Keratinocyte (primary cell): ENCODE measurements around the gene CAMSAP3. TPM values are rescaled to one million over a fixed set of nuclear protein-coding genes. Genes with fewer than 3 reads are reported as not detected.

Source experiments
- DNase-seq: peaks from one replicate; pipeline ENCODE4 v3.0.0-alpha.2; 2011; ENCODE audit warnings: low read depth, missing footprints, low spot score
- FAIRE-seq: peaks from 2 replicates; lab custom pipeline; 2011; peaks lifted over from hg19 to GRCh38; lab: Jason Lieb, UNC
- H2AFZ ChIP-seq: 2 replicates; pipeline ENCODE4 v1.6.0; 2012; ENCODE audit warnings: low read length, control low read depth, inconsistent platforms; ENCODE audit not compliant: control insufficient read depth
- H3K27ac ChIP-seq: 2 replicates; pipeline ENCODE4 v1.5.1; 2011; ENCODE audit warnings: low read length; ENCODE audit not compliant: control insufficient read depth, insufficient read depth
- H3K27me3 ChIP-seq: 3 replicates; pipeline ENCODE4 v1.6.0; 2011; ENCODE audit warnings: low read length; ENCODE audit not compliant: control insufficient read depth, insufficient read depth; ENCODE audit errors: extremely low read depth
- H3K36me3 ChIP-seq, 2 experiments: 2 replicates in 1 of 2; 3 replicates in 1 of 2; pipeline ENCODE4 v1.5.1; 2011; ENCODE audit warnings: low read length in 2 of 2, mild to moderate bottlenecking in 1 of 2; ENCODE audit not compliant: control insufficient read depth in 2 of 2, insufficient read depth in 2 of 2; ENCODE audit errors: extremely low read depth in 1 of 2
- H3K4me1 ChIP-seq: 3 replicates; pipeline ENCODE4 v1.5.1; 2011; ENCODE audit warnings: low read length; ENCODE audit not compliant: control insufficient read depth, insufficient read depth; ENCODE audit errors: extremely low read depth
- H3K4me2 ChIP-seq: 3 replicates; pipeline ENCODE4 v1.6.0; 2011; ENCODE audit warnings: low read depth, low read length; ENCODE audit not compliant: control insufficient read depth, insufficient read depth; ENCODE audit errors: extremely low read depth
- H3K4me3 ChIP-seq, 3 experiments: fragments of 200-600 bp in 1 of 3; sonication (generic) in 1 of 3; 2 replicates in 2 of 3; 3 replicates in 1 of 3; pipeline ENCODE4 v1.5.1; 2011 to 2016; ENCODE audit warnings: low read length in 3 of 3, mild to moderate bottlenecking in 3 of 3, control low read depth in 2 of 3, inconsistent platforms in 1 of 3, low read depth in 1 of 3, mixed read lengths in 1 of 3, mixed run types in 1 of 3, moderate library complexity in 1 of 3; ENCODE audit not compliant: control insufficient read depth in 2 of 3, insufficient read depth in 2 of 3; ENCODE audit errors: extremely low read depth in 1 of 3
- H3K79me2 ChIP-seq: 2 replicates; pipeline ENCODE4 v1.6.0; 2012; ENCODE audit warnings: low read length; ENCODE audit not compliant: control insufficient read depth, insufficient read depth
- H3K9ac ChIP-seq: 3 replicates; pipeline ENCODE4 v1.6.0; 2011; ENCODE audit warnings: low read length; ENCODE audit not compliant: control insufficient read depth, insufficient read depth; ENCODE audit errors: extremely low read depth
- H3K9me1 ChIP-seq: 3 replicates; pipeline ENCODE4 v1.6.0; 2011; ENCODE audit warnings: low read length; ENCODE audit not compliant: control insufficient read depth, insufficient read depth; ENCODE audit errors: extremely low read depth
- H3K9me3 ChIP-seq: 2 replicates; pipeline ENCODE4 v1.5.1; 2012; ENCODE audit warnings: low read depth, low read length; ENCODE audit not compliant: control insufficient read depth
- H4K20me1 ChIP-seq: 3 replicates; pipeline ENCODE4 v1.6.0; 2011; ENCODE audit warnings: low read length; ENCODE audit not compliant: control insufficient read depth, insufficient read depth; ENCODE audit errors: extremely low read depth
- EZH2 ChIP-seq: IDR thresholded peaks from one replicate; pipeline ENCODE4 v1.6.1; 2012; ENCODE audit warnings: inconsistent platforms, mild to moderate bottlenecking, low read length, moderate library complexity
- dilution Hi-C: fragments of 300-500 bp; cut with MboI; formaldehyde crosslinking; loops from one replicate; pipeline ENCODE4 v1.7.0; 2020; ENCODE audit warnings: low sequenced_read_pairs; ENCODE audit not compliant: extremely low pct_ligation_motif_present
- polyA plus RNA-seq, 5 experiments: library from polyadenylated mRNA; depleted of rRNA in 3 of 5; stranded (reverse) in 3 of 5; stranded (forward) in 1 of 5; unstranded in 1 of 5; fragments of >200 nt; gene quantifications; 1 replicate in 1 of 5; 2 replicates in 3 of 5; 3 replicates in 1 of 5; pipeline versions ENCODE4 v1.2.1 to v1.2.3, GENCODE V29; 2011 to 2012; ENCODE audit warnings: missing spikeins in 2 of 5, low read depth in 1 of 5, low replicate concordance in 1 of 5
- TF ChIP-seq, protein P1 (sequence below), 3 experiments: IDR thresholded peaks in 1 of 3; conservative IDR thresholded peaks in 1 of 3; optimal IDR thresholded peaks in 1 of 3; 2 replicates in 2 of 3; 3 replicates in 1 of 3; pipeline versions ENCODE3 to v1.5.1; 2011; ENCODE audit warnings: low read length in 3 of 3, mild to moderate bottlenecking in 3 of 3, moderate library complexity in 2 of 3, control low read depth in 1 of 3, inconsistent platforms in 1 of 3; ENCODE audit not compliant: insufficient read depth in 2 of 3; ENCODE audit errors: extremely low read depth in 1 of 3

Gene CAMSAP3
- polyA plus RNA-seq, 1 donor (not counting 4 experiments of a cell fraction or from before 2014, with no cell fraction given) = 2.4 TPM

DNA sequence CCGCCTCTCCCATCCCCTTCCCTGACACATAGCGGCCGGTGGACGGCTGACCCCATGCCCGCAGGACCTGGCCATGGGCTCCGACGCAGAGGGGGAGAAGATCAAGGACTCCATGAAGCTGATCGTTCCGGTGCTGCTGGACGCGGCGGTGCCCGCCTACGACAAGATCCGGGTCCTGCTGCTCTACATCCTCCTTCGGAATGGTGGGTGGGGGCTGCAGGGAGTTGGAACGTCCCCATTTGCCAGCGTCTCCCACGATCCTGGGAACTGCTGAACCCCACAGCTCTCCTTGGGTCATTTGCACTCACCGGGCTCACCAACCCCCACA lies 48.9 kb downstream of the CAMSAP3 start:
- H3K79me2 ChIP-seq = peaks cover 8% of the 10 kb centered on the region
- DNase-seq = no peak
- H4K20me1 ChIP-seq = no peaks in the 10 kb centered on the region
- H2AFZ ChIP-seq = no peak overlapping the region
- FAIRE-seq = no peak
- no peaks in the 10 kb centered on the region for H3K4me1 ChIP-seq
- peaks cover 12 to 21% of the 10 kb centered on the region in 2 experiments for H3K36me3 ChIP-seq
- no peaks in the 10 kb centered on the region for H3K27me3 ChIP-seq
- no peaks in the 10 kb centered on the region for H3K9me1 ChIP-seq
- no peak overlapping the region for H3K4me2 ChIP-seq
- dilution Hi-C loops = no loop called here
- no peak overlapping the region for H3K27ac ChIP-seq
- no peak overlapping the region for H3K4me3 ChIP-seq
- H3K9ac ChIP-seq = no peak overlapping the region
- TF ChIP-seq EZH2 = no peak
- TF ChIP-seq, protein P1, sequence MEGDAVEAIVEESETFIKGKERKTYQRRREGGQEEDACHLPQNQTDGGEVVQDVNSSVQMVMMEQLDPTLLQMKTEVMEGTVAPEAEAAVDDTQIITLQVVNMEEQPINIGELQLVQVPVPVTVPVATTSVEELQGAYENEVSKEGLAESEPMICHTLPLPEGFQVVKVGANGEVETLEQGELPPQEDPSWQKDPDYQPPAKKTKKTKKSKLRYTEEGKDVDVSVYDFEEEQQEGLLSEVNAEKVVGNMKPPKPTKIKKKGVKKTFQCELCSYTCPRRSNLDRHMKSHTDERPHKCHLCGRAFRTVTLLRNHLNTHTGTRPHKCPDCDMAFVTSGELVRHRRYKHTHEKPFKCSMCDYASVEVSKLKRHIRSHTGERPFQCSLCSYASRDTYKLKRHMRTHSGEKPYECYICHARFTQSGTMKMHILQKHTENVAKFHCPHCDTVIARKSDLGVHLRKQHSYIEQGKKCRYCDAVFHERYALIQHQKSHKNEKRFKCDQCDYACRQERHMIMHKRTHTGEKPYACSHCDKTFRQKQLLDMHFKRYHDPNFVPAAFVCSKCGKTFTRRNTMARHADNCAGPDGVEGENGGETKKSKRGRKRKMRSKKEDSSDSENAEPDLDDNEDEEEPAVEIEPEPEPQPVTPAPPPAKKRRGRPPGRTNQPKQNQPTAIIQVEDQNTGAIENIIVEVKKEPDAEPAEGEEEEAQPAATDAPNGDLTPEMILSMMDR (optimal IDR thresholded peaks at IDR 0.05 in 1 of 3, IDR thresholded peaks at IDR 0.05 in 1 of 3, conservative IDR thresholded peaks at IDR 0.05 in 1 of 3; ENCODE audit: extremely low read depth in 1 of 3, insufficient read depth in 2 of 3, low read length in 3 of 3) = no peak
- no peaks in the 10 kb centered on the region for H3K9me3 ChIP-seq

DNA sequence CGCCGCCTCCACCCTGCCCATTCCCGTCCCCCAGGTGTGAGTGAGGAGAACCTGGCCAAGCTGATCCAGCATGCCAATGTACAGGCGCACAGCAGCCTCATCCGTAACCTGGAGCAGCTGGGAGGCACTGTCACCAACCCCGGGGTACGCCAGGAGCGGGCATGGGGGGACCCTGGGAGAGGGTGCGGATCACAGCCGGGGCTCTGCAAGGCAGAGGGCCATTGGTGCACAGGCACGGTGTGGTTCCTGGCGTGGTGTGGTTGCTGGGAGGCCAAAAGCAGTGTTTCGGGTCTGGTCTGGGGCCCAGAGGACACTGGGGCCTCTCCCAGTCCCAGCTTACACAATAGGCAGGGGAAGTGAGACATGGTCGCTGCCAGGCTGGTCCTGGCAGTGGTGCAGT lies 49.5 kb downstream of the CAMSAP3 start:
- dilution Hi-C loops = no loop called here
- no peaks in the 10 kb centered on the region for H3K4me1 ChIP-seq
- H3K9me3 ChIP-seq = no peaks in the 10 kb centered on the region
- TF ChIP-seq, protein P1 (optimal IDR thresholded peaks at IDR 0.05 in 1 of 3, IDR thresholded peaks at IDR 0.05 in 1 of 3, conservative IDR thresholded peaks at IDR 0.05 in 1 of 3; ENCODE audit: extremely low read depth in 1 of 3, insufficient read depth in 2 of 3, low read length in 3 of 3) = no peak
- no peak for TF ChIP-seq EZH2
- no peak overlapping the region for H3K4me3 ChIP-seq
- no peaks in the 10 kb centered on the region for H3K9me1 ChIP-seq
- FAIRE-seq = no peak
- H3K36me3 ChIP-seq = peaks cover 5 to 18% of the 10 kb centered on the region in 2 experiments
- no peak overlapping the region for H3K4me2 ChIP-seq
- H3K27me3 ChIP-seq = no peaks in the 10 kb centered on the region
- H4K20me1 ChIP-seq = no peaks in the 10 kb centered on the region
- H3K9ac ChIP-seq = no peak overlapping the region
- no peak for DNase-seq
- no peak overlapping the region for H2AFZ ChIP-seq
- H3K27ac ChIP-seq = no peak overlapping the region
- peaks cover 2% of the 10 kb centered on the region for H3K79me2 ChIP-seq
